GM18909 (cell line): ENCODE results near the gene LTBP2.
A peak's percentile ranks its signal among the peaks of the same experiment; 100 is the strongest.

Experiments used
- ATAC-seq: cut with Tn5 transposase; IDR thresholded peaks from one replicate; pipeline ENCODE4 v1.9.1; 2021; ENCODE audit warnings: mild to moderate bottlenecking; ENCODE audit not compliant: unreplicated experiment, poor library complexity

Gene LTBP2

DNA sequence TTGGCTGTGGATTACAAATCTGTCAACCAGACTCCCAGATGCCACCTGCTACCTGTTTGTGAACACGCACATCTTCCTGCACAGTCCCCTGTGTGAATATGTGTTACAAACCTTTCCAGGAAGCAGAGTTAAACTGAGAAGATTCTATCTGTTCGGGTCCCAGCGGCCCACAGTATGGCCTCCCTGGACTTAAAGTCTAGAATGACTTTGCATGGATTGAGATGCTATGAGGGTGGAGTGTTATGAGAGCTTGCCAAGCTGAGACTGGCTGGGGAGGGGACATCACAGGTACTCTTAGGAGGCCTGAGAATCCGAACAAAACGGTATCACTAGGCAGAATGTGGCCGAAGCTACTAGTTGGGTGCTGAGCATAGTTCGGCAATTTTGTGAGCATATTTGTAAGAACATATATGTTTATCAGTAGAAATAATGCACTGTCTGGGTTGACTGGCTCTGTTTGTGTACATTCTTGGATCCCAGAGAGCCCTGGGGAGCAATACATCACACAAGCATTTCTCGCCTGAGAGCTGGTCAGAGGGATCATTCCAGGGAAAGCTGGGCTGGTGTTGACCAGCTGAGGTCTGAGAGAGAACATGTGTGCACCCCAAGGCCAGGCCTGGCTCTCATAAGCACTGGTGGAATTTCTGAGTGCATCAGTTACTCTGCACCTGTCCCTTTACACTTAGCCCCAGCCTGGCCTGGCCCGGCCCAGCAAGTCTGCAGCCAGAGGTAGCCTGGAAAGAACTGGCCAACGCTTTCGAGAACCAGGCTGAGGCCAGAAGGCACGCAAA, 29.8 kb upstream of the LTBP2 start:
- no peak for ATAC-seq

DNA sequence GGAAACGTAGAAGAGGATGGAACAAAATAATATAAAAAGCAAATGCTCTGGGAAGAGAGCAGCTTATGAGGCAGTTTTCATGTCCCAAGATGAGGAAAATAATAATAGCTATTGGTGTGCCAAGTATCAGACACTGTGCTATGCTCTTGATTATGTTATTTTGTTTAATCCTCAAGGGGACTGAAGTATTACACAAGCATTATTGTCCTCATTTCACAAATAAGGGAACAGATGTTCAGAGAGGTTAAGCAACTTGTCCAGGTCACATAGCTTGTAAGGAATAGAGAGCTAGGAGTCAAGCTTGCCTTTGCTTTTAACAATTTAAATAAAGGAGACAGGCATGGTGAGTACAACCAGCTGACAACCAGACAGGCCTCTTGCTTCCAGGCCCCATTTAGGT, 26.9 kb upstream of the LTBP2 start:
- no peak for ATAC-seq

DNA sequence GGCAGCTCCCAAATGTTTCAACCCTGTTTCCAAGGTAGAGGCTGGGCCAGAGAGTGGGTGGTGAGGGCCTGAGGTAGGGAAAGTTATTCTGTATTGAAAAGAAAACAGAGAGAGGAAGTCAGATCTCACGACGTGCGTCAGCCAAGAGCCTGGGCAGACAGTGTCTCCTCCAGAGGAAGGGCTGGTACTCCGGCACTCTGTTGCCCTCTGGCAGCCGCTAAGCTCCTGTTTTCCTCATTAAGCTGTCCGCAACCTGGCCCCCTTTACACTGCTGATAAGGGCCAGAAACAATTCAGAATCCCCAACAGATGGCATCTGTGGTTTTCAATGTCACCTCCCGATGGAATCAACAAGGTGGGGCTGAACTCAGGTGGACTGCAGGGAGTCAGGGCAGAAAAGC, 26.0 kb upstream of the LTBP2 start:
- ATAC-seq, result no peak

DNA sequence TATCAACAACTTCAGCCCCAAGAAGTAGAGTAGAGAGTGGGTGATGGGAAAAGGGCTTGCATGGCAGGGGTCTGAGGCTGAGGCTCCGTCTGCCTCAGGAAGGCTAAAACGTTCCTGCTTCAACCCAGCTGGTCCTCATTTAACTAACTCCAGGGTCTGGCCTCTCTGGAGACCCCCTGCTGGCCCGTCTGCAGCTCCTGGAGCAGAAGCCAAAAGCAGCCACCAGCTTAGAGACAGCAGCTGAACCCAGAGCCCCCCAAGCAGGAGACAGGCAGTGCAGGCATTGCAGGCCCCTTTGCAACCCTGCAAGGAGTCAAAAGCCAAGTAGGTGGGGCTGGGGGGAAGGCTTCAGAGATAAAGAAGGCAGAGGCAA, 25.1 kb upstream of the LTBP2 start:
- no peak for ATAC-seq

DNA sequence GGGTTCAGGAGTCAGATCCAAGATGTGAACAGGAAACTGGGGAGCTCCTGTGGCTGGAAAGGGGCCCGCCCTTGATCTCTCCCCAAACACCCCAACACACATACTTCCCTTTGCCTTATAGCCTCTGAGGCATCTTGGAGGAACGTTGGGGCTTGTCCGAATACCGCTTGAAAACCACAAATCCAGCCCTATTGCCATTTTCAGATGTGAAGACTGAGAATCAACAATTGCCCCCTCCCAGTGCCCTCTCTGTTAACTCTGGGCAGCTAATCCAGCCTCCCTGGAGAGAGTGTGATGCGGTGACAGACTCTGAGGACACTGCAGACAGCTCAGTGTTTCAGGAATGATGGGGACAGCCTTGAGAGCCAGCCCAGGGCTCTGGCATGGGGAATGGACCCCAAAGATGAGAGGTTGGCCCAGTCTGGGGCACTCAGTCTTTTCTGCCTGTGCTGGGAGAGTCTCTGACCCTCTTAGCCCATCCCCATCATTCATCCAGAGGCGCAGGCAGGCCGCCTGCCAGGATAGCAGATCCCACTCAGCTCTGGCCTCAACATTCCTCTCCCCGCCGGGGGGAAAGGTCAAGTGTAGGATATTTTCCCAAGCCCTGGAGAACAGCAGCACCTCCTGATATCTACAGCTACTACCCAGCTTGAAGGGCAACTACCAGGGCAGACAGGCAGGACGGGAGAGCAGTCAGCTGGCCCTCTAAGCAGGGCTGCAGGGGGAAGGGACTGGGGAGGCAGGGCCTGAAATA, 24.6 kb upstream of the LTBP2 start:
- ATAC-seq, result no peak

DNA sequence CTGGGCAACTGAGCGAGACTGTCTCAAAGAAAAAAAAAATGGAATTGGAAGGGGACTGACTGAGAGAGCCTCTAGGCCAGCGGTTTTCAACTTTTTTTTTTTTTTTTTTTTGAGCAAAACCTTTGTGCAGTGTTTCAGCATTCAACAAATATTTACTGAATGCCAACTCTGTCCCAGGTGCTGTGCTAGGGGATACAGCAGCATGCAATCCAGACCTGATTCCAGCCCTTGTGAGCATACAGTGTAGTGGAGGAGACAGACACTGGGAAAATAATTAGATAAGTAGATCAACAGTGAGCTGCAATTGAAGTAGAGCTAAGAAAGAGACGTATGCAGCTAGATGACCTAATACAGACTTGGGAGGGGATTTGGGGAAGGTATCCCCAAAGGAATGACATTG, 23.8 kb upstream of the LTBP2 start:
- ATAC-seq, result no peak

DNA sequence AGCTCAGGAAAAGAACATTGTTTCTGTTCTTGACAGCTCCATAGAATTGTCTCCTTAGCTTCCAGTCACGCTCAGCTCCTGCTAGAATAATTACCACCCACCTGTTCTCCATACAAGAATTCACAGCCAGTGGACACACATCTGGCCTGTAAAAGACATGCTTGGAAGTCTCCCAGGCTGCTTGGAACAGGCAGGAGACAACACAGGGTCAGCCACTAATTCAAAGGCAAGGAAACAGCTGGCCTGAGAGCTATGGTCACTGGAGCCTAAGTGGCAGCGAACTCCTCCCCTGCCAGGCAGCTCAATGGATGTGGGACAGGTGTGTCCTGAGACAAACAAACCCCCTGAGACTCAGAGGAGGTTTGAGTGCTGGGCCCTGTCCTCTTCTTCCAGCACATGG, 22.9 kb upstream of the LTBP2 start:
- ATAC-seq, result no peak

DNA sequence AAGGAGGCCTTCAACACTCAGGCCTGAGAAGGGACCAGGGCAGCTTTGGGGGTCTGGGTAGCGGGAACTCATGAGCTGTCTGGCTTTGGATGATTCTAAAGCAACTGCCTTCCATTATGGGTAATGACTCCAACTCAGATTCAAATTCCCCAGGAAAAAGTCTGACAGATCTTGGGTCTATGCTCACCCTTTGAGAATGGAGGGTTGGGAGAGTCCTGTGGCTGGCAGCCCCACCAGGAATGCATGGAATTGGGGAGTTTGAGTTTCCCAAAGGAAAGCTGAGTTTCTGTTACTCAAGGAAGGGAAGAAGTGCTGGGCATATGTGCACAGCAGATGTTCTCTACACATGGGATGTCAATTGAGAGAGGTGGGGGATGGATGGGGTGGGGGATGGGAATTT, 22.4 kb upstream of the LTBP2 start:
- no peak for ATAC-seq

DNA sequence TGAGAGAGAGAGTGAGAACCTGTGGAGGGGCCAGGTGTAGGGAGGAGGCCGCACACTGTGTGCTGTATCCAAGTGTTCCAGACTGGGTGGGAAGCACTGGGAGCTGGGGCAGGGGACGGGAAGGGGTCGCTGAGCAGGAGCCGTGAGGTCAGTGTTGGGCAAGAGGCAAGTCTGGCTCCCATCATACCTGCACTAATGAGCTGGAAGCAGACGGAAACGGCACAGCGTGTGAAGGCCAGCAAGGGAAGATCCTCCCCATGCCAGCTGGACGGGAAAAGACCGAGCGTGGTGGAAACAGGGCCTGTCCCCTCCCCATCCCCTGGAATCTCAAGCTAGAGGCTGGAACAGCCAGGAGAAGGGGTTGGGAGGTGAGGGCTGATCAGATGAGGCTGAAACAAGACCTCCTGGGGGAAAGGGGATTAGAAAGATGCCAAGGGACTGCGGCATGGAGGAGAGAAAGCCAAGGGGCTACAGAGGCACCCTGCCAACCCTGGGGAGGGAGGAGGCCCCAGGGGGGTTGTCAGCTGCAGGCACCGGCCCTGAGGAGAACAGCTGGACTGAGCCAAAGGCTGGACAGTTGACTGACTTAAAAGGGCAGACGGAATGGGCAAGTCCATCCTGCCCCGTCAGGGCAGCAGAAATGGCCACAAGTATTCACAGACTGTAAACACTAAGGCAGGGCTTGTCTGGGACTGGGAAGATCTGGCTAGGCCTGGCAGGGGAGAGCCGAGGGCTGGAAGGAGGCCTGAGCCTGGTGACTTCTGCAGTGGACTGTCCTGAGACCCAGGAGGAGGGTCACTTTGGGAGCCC, 19.0 kb upstream of the LTBP2 start:
- ATAC-seq, result no peak

DNA sequence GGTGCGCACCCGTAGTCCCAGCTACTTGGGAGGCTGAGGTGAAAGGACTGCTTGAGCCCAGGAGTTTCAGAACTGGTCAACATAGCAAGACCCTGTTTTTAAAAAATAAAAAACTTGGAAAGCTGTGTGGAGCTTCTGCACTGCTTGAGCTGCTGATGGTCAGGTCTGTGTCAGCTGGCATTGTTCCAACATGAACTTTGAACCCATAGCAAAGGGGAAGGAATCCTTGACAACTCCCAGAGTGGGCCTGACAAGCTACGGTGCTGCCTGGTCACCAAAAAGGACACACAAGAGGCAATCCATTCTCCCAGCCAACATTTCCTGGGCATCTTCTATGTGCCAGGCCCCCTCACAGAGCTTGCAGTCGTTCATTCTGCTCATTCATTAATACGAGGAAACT, 16.4 kb upstream of the LTBP2 start:
- ATAC-seq, result no peak

DNA sequence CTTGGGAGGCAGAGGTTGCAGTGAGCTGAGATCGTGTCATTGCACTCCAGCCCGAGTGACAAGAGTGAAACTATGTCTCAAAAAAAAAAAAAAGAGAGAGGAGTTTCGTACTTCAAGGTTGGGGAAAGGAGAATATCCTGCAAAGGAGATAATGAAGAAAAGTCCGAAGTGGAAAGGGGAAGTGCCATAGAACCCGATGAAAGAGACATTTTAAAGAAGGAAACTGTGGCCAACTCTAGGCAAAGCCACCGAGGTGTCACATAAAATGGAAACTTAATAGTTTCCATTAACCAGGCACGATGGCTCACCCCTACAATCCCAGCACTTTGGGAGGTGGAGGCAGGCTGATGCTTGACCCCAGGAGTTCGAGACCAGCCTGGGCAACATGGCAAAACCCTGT, 15.0 kb upstream of the LTBP2 start:
- no peak for ATAC-seq

DNA sequence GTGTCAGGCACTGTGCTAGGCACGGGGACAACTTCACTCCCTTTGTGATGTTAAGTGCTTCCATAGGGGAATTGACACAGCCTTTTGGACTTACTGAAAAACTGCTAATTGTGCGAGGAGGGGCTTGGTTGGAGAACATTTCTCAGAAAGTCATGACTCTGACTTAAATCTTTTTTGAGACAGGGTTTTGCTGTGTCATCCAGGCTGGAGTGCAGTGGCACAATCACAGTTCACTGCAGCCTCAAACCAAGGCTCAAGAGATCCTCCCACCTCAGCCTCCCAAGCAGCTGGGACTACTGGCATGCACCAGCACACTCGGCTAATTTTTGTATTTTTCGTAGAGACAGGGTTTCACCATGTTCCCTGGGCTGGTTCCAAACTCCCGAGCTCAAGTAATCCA, 10.2 kb upstream of the LTBP2 start:
- no peak for ATAC-seq

DNA sequence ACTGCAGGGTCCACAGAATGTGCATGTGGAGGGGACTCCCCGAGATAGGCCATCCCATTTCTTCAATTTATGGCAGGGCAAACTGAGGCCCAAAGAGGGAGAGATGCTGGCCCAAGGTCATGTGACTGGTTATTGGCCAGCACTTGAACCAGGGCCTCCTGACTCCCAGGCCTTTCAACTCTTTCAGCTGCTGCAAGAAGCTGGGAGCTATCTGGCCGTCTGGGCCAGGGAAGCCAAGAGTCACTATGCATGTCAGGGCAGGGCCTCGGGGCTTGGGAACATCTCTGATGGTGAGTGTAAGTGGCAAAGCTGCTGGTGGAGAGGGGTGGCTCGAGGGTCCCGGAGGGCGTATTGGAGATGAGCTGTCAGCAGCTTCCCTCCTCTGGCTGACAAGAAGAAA, 9.5 kb upstream of the LTBP2 start:
- no peak for ATAC-seq

DNA sequence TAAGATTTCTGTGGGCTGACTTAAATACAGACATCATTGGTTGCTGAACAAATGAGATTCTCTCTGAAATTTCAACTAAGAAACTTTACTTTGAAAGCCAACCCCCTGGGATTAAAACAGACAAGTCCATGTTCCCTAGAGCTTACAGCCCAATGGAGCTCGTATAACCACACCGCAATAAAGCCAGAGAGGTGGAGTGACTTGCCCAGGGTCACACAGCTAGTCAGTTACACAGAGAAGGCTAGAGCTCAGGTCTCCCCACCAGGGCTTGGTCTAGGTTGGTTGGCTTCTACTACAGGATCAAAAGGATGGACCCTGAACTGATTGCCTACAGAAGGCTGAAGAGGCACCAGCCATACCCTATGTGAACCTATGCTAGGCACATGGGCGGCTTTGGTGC, 8.9 kb upstream of the LTBP2 start:
- ATAC-seq, result no peak

DNA sequence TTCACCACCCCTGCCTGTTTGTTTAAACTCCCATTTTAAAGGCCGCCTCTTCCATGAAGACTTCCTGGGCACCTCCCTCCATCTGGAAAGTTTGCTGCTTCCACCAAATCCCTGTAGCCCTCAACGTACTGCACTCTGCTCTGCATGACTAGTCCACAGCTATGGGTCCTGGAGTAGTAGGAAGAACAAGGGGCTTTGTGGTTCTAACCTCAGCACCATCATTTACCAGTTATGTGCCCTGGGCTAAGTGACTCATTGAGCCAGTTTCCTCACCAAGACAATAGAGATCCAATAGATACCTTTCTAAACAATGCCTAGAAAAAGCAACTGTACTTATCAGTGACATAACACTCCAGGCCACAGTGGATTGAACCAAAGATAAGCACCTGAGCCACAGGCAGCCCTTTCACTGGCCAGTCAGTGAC, 8.5 kb upstream of the LTBP2 start:
- no peak for ATAC-seq

DNA sequence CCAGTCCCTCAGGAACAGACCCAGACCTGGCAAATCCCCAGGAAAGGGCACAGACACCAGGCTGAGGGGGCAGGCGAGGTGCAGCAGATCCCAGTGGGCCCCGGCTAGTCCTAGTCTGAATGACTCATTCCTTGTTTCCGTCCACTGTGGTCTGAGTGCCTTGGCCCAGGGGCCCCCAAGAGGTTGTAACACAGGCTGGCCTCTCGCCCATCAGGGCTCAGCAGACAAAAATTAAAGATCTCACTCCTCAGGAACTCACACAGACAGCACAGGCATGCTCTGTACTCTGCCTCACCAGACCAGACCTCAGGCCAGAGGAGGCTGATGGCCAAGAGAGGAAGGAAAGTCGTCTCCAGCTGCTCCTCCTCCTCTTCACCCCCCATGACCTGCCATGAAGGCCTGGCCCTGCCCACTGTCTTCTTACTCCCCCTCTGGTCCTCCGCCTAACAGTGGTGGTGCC, 7.7 kb upstream of the LTBP2 start:
- no peak for ATAC-seq

DNA sequence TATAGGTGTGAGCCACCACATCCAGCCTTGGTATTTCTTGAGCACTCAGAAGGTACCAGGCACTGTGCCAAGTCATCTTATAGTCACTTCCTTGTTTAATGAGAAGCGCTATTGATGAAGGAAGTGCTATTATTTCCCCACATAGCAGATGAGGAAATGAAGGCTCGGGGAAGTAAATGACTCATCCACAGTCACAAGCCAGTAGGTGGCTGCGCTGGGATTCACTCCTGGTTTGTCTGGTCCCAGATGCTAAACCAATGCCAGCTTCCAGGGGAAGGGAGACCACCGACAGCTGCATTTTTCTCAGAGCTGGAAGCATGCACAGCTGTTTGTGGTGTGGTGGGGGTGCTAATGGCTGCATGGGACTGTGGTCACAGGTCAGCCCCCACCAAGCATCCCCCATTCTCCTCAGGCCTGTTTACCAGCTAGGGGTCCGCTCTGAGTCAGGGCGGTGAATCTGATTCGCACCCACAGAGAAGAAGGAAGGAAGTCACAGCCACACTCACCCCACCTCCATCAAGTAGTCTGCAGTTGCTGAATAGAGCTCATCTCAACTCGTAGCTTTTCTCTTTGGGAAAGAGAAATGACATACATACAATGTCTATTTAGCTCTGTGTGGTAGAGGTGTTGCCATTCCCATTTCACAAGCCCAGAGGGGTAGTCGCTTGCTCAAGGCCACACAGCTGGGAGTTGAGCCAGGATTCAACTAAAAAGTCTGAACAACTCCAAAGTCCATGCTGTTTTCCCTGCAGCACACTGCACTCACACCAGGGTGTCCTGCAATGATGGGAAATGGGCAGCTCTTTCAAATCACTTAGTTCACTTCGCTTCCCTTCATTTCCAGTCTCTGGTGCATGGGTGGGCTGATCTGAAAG, 6.3 kb upstream of the LTBP2 start:
- ATAC-seq, result peak; percentile 51

DNA sequence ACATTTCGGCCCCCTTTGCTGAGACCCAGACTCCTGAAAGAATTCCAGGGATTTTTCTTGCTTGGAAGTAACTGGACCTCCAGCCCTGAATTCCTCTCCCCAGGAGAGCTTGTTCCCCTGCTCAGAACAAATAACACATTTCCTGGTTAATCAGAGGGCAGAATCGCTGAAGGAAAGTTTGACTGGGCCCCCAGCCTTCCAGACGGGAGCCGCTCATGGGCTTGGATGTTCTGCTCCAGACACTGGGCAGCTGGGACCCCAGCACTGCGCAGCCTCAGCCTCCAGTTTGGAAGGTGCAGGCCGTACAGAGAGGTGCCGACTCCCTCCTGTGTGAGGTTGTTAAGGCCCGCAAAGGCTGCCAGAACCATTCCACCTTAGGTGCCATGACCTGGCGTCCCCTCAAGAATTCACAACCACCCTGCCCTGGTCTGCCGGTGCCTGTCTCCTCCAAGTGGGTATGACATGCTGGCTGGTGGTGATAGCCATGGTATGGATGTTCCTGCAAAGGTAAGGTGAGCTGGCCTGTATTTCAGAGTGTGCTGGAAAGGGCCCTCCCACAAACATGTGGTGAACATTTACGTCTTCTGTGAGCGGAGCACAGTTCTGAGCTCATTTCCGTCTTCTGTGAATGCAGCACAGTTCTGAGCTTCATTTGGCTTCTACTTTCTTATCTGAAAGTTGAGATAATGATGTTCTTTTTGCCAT, 5.1 kb upstream of the LTBP2 start:
- no peak for ATAC-seq

DNA sequence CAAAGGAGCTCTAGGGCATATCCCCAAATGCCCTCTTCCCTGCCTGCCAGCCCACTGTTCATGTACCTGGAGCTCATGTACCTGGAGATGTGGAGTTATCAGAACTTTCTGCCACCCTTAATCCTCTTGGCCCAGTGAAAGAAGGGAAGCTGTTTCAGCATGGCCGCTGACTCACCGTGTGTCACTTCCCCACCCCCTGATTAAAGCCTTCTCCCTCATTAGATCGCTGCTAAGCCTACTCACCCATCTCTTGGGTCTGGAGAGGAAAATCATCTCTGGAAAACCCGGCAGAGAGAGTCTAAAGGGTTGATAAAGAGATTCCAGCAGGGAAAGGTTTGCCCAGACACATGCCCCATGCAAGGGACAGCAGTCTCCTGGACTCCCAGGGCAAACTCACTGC, 4.5 kb upstream of the LTBP2 start:
- ATAC-seq, result no peak

DNA sequence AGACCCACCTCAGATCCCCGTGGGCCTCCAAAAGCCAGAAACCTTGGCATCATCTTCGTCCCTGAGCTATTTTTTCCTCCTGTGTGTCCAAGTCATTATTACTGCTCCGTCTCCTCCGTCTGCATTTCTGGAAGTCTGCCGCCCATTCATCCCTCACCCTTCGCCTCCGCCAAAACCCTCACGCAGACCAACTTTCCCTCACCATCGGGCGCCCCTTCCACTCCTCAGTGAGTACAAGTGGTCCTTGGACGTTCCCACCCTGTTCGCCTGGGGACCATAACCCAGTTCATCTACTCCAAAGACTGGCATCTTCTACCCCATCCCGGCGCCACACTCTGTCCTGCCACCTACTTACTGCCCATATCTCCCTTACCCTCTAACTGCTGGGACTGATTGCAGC, 3.7 kb upstream of the LTBP2 start:
- ATAC-seq, result no peak
